ENCODE data around the gene NFKBIB.

Gene NFKBIB

GRCh38 chr19:38899447-38900201 lies at the start of gene NFKBIB, which contains the start of gene SIRT2:
Gene NFKBIB (plus strand): TSS chr19:38899969. CDS start chr19:38900033, 64 bp downstream.
Gene SIRT2 (minus strand): TSS chr19:38899618. CDS start chr19:38899521, 97 bp downstream.
- TF ChIP-seq CEBPB (IDR thresholded peaks at IDR 0.05), result 0 out of 2 replicates have a peak, but pooled peaks have one; percentile 3
- peak; percentile 45 for TF ChIP-seq TAF1 (IDR thresholded peaks at IDR 0.05; ENCODE audit: low read depth)
- no peak; the same call in 1 of the 2 replicates for TF ChIP-seq EGR1 (IDR thresholded peaks at IDR 0.05)
- peak; percentile 40; the same call in 1 of the 2 replicates for TF ChIP-seq TCF12 (IDR thresholded peaks at IDR 0.05; ENCODE audit: low read depth)
- TF ChIP-seq EP300 (IDR thresholded peaks at IDR 0.05; ENCODE audit: borderline replicate concordance), result no peak
- TF ChIP-seq YY1 (IDR thresholded peaks at IDR 0.05; ENCODE audit: low read depth), result peak; percentile 99
- TF ChIP-seq ZBTB7A (IDR thresholded peaks at IDR 0.05; ENCODE audit: low read depth), result 0 out of 2 replicates have a peak, but pooled peaks have one; percentile 33
- peak; percentile 43; the same call in 1 of the 2 replicates for TF ChIP-seq USF1 (IDR thresholded peaks at IDR 0.05)
- TF ChIP-seq TEAD4 (IDR thresholded peaks at IDR 0.05), result peak; percentile 5; the same call in 1 of the 2 replicates
- TF ChIP-seq MAX (IDR thresholded peaks at IDR 0.05), result peak; percentile 3; the same call in 1 of the 2 replicates
- TF ChIP-seq RAD21 (IDR thresholded peaks at IDR 0.05; ENCODE audit: low read depth), result no peak
- TF ChIP-seq CREB1 (IDR thresholded peaks at IDR 0.05; ENCODE audit: low read depth), result peak; percentile 92

- peak; percentile 49; the same call in 1 of the 2 replicates for TF ChIP-seq TAF1 (IDR thresholded peaks at IDR 0.05; ENCODE audit: low read depth)
- TF ChIP-seq YY1 (IDR thresholded peaks at IDR 0.05; ENCODE audit: low read depth), result peak; percentile 59
- TF ChIP-seq NFIC (IDR thresholded peaks at IDR 0.05), result no peak
Measured at GRCh38 chr19:38850436-38850975, 49.3 kb upstream of the NFKBIB start.

GRCh38 chr19:38850976-38851621 lies 48.7 kb upstream of the NFKBIB start:
- TF ChIP-seq ZBTB7A (IDR thresholded peaks at IDR 0.05; ENCODE audit: low read depth), result peak; percentile 9
- no peak for TF ChIP-seq CREB1 (IDR thresholded peaks at IDR 0.05; ENCODE audit: low read depth)

- TF ChIP-seq ZBTB7A (IDR thresholded peaks at IDR 0.05; ENCODE audit: low read depth) (peak; percentile 75; the same call in 1 of the 2 replicates), REST (IDR thresholded peaks at IDR 0.05; ENCODE audit: low read depth) (no peak), EP300 (IDR thresholded peaks at IDR 0.05; ENCODE audit: borderline replicate concordance) (no peak), CEBPB (IDR thresholded peaks at IDR 0.05) (no peak), YY1 (IDR thresholded peaks at IDR 0.05; ENCODE audit: low read depth) (no peak), USF1 (IDR thresholded peaks at IDR 0.05) (peak; percentile 94), FOXM1 (IDR thresholded peaks at IDR 0.05; ENCODE audit: borderline replicate concordance, low read depth) (no peak), TCF12 (IDR thresholded peaks at IDR 0.05; ENCODE audit: low read depth) (peak; percentile 45; the same call in 1 of the 2 replicates), EGR1 (IDR thresholded peaks at IDR 0.05) (peak; percentile 73), TEAD4 (IDR thresholded peaks at IDR 0.05) (peak; percentile 83), RAD21 (IDR thresholded peaks at IDR 0.05; ENCODE audit: low read depth) (no peak), NFIC (IDR thresholded peaks at IDR 0.05) (no peak), MAX (IDR thresholded peaks at IDR 0.05) (peak; percentile 97), TAF1 (IDR thresholded peaks at IDR 0.05; ENCODE audit: low read depth) (peak; percentile 54; the same call in 1 of the 2 replicates), CREB1 (IDR thresholded peaks at IDR 0.05; ENCODE audit: low read depth) (peak; percentile 57; the same call in 1 of the 2 replicates)
Measured at GRCh38 chr19:38851622-38852230, 48.0 kb upstream of the NFKBIB start.

- TF ChIP-seq TEAD4 (IDR thresholded peaks at IDR 0.05), result no peak
- TF ChIP-seq NFIC (IDR thresholded peaks at IDR 0.05), result no peak
- 0 out of 2 replicates have a peak, but pooled peaks have one; percentile 60 for TF ChIP-seq ZBTB7A (IDR thresholded peaks at IDR 0.05; ENCODE audit: low read depth)
Measured at GRCh38 chr19:38852231-38853044, 47.3 kb upstream of the NFKBIB start.

GRCh38 chr19:38853214-38853613 lies 46.6 kb upstream of the NFKBIB start:
- no peak for TF ChIP-seq EGR1 (IDR thresholded peaks at IDR 0.05)
- TF ChIP-seq USF1 (IDR thresholded peaks at IDR 0.05), result no peak
- TF ChIP-seq EP300 (IDR thresholded peaks at IDR 0.05; ENCODE audit: borderline replicate concordance), result no peak

All from Ishikawa (cell line).